Stimulated activated CD8-positive, alpha-beta memory T cell treated with anti-CD3 and anti-CD28 coated beads, Interleukin-4, amount 100 ng/mL, for 4 hours (primary cell): ENCODE results near the gene LRPPRC.

Experiments used
- DNase-seq, 2 donors: peaks; one replicate each; pipeline ENCODE4 v3.0.0-alpha.2; 2020; ENCODE audit warnings: low read depth in 2 of 2, low spot score in 1 of 2

The LRPPRC gene

DNA sequence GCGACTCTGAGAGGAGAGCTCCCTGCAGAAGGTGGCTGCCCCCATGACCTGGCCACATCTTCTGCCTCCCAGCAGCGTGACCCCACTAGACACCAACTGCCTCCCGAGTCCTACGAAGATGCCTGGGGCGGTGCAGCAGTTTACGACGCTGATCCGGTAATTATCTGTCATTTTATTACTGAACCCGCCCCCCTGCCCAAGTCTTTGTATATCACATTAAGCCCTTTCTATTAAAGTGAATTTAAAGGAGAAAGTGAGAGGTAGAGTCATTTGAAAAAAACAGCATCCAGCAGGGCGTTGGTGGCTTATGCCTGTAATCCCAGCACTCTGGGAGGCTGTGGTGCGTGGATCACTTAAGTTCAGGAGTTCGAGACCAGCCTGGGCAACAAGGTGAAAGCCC is 123.6 kb downstream of the LRPPRC start:
- no peak for DNase-seq

DNA sequence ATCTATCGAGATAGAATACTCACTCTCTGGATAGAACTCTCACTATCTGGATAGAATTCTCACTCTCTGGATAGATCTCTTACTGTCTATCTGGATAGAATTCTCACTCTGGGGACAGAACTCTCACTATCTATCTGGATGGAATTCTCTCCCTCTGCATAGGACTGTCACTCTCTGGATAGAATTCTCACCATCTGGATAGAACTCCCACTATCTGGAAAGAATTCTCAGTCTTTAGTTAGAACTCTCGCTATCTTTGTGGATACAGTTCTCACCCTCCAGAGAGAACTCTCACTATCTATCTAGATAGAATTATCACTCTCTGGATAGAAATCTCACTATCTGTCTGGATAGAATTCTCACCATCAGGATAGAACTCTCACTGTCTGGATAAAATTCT is 140.5 kb downstream of the LRPPRC start:
- DNase-seq, result no peak

DNA sequence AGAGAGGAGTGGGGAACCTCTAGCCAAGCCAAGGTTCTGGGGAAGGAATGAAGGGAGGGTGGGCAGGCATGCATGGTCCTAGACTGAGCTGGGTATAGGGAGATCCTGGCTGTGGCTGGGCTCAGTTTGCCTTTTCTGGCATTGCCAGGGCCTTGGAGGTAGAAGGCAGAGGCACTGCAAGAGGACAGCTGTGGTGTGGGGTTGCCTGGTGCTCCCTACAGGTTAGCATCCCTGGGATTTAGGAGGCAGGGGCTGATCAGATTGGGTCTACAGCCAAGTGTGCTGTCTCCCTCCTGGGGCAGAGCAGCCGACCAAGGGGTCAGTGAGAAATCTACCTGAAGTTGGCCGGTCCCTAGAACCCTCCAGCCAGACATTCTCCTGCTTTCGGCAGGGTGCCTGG is 141.1 kb downstream of the LRPPRC start:
- DNase-seq, result no peak

DNA sequence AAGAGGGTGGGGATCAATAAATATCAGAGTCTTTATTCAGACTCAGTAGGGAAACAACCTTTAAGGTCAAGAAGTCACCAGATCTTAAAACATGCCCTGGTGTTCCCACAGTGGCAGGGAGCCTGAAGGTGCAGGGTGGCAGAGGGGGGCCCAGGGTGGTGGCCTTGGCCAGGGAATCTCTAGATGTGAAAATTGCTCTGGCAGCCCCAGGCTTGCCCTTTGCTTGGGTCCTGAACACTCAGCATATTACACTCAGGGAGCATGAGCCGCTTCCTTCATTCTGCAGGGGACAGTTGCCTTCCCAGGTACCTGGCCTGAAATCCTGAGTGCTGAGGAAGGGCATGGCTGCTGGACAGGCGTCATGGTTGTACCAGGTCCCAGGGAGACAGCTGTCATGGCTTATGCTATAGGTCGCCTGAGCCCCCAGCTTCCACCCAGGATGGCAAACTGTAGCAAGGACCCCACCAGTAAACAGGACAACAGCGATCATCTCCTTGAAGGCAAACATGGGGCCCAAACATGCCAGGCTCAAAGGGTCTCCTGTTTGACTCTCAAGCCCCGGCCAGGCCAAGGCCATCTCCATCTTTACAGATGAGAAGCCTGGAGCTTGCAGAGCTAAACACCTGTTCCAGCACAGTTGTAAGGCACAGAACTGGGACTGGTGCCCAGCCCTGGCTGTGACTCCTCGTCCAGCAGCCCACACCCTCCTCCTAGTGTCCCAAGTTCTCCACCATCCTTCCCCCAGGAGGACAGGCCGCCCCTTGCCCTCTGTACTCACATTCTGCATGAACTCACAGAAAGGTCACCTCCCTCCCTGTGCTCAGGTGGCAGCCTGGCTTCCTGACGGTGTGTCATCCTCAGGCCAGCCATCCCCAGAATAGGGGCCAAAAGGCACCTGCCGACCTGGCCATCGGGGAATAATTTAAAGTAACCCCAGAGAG is 142.4 kb downstream of the LRPPRC start:
- no peak for DNase-seq

DNA sequence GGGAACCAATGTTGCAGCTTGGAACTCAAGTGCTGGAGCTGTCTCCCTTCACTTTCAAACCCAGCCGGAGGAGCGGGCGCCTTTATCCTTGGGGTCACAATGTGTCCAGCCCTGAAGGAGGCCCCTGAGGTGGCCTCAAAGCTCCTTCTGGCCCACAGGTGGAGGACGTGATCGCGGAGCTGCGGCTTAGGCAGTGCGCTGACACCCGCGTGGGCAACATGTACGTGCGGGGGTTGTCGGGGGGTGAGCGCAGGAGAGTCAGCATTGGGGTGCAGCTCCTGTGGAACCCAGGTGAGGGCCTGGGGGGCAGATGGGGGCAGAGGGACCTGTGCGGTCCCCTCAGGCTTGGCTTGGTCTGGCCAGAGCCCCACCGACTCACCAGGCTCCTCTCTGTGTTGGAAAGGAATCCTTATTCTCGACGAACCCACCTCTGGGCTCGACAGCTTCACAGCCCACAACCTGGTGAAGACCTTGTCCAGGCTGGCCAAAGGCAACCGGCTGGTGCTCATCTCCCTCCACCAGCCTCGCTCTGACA is 143.5 kb downstream of the LRPPRC start:
- no peak for DNase-seq

DNA sequence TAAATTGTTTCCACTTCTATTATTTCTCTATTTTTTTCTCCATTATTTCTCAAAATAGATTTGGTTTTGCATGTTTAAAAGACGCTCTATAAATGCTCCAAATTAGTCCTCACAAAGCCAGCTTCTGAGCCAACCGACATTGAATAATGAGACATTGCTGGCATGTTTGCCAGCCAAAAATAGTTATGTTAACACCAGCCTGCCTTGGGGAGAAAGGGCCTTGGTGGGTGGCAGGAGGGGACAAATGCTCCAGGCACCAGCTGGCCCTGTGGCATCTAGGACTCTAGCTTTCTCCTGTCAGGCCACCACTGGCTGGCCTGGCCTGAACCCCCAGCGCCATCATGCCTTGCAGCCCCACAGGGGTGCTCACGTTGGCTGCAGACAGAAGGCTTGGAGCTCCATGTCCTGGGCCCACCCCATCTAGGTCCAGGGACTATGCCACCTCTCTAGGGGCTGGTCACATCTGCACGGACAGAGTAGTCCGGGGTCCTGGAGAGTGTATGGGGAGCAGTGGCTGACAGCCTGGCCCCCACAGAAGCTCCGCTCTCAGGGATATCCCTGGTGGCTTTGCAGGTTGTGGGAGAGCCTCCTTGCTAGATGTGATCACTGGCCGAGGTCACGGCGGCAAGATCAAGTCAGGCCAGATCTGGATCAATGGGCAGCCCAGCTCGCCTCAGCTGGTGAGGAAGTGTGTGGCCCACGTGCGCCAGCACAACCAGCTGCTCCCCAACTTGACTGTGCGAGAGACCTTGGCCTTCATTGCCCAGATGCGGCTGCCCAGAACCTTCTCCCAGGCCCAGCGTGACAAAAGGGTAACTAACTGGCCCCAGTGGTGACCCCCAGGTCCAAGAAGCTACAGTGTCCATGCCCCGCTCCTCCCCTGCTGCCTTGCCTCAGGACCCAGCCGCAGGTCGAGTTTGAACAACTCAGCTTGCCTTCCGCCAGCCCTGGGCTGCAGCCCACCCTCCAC is 144.5 kb downstream of the LRPPRC start:
- DNase-seq, result no peak

DNA sequence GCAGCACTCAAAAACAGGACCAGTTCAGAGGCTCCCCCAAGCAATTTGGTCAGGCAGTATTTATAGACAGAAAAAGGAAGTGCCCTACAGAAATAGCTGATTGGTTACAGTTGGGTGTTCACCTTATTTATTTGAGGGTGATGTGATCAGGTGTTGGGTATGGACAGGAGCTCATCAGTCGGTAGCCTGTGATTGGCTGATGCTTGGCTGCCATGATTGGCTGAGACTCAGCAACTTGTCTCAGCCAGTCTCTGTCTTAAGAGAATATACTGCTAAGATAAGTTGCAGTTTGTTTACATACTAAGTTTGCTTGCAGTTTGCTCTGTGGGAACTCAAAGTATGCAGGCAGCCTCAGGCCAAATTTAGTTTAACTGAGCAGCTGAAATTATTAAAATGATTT is 147.6 kb downstream of the LRPPRC start:
- no peak for DNase-seq

DNA sequence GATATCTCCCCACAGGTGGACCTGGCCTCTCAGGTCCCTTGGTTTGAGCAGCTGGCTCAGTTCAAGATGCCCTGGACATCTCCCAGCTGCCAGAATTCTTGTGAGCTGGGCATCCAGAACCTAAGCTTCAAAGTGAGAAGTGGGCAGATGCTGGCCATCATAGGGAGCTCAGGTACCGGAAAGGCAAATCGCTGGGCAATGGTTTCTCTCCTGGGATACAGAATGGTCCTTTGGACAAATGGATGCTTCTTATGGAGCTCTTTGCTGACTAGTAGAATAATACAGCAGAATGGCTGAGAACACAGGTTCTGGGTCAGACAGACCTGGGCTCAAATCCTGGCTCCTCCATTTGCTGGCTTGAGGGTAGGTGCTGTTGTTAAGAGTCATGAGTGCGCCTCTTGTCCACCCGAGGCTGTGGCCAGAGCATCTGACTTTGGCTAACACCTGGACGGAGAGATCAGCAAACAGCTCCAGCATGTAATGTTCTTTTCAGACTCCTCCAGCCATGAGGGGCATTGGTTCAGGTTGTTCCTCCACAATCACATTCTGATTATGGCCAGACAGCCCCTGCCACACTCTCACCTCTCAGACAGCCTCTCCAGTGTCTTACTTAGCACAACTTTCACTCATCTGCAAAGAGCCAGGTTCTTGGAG is 149.5 kb downstream of the LRPPRC start:
- DNase-seq, result no peak

DNA sequence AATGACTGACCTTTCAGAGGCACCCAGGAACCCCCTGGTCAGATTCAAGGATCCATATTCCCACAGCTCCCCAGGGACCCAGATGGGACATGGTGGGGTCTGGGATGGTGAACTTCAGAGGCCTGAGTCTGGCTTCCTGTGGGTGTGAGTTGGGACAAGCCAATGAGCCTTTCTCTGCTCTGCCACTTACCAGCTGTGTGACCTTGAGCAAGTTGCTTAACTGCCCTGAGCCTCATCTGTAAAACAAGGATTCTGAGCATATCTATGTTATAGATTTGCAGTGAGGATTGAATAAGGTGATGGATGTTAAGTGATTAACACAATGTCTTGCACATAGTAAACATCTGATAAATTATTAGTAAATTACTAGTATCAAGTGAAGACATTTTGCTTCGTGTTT is 150.6 kb downstream of the LRPPRC start:
- DNase-seq, result no peak

DNA sequence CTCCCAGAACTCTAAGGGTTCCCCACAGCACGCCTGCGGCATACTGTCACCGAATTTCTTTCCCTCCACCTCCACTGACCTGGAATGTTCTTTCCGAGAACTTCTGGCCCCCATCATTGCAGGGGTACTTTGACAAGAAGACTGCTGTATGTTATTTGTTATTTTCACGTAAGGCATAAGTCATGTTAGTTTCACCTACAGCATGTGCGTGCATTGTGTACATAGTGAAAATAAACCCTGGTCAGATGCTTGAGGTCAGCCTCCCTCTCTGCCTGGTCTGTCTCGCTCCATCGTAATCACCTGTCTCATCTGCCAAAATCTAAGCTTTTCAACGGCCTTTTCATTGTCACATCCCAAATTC is 152.9 kb downstream of the LRPPRC start:
- DNase-seq, result no peak

DNA sequence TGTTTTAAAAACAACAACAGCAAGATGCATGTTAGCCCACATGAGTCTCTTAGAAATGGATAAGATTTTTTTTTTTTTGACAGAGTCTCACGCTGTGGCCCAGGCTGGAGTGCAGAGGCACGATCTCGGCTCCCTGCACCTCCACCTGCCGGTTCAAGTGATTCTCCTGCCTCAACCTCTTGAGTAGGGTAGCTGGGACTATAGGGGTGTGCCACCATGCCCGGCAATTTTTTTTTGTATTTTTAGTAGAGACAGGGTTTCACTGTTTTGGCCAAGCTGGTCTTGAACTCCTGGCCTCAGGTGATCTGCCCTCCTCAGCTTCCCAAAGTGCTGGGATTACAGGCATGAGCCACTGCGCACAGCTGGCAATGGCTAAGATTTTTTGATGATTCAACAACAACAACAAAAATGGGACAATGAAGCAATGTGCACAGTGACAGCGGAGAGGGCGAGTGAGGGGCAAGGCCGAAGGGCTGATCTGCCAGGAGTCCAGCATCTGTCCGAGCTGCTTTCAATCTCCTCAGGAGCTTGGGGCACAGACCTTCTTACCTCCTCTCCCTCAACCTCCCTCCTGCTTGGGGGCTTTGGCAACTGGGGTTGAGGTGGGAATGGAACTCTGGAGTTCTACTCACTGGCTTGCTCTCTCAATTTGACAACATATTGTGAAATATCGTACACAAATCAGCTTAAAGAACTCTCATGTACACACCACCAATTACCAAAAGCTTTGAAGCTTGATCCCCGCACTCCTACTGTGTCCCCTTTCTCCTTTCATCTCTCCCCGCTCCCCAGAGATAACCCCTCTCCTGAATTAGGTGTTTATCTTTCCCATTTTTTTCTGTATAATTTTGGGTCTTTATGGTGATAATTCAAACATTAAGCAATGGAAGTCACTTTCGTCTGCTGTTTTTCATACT is 153.6 kb downstream of the LRPPRC start:
- DNase-seq, result no peak

DNA sequence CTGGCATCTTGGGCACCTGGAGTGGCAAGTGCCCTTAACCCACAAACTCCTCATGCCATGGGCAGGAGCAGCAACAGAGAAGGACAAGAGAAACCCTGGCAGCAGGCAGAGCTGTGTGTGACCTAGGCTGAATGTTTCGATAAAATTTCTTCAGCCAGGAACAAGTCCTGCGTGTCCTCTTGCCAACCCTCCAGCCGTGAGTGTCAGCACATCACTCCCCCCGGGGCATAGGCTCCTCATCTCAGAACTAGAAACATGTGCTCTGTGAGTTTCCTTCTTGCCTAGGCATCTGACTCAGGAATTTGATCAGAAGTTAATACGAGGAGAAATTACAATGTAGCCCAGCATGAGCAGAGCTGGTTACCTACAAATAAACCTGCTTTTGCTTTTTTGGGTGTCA is 154.8 kb downstream of the LRPPRC start:
- DNase-seq, result no peak

DNA sequence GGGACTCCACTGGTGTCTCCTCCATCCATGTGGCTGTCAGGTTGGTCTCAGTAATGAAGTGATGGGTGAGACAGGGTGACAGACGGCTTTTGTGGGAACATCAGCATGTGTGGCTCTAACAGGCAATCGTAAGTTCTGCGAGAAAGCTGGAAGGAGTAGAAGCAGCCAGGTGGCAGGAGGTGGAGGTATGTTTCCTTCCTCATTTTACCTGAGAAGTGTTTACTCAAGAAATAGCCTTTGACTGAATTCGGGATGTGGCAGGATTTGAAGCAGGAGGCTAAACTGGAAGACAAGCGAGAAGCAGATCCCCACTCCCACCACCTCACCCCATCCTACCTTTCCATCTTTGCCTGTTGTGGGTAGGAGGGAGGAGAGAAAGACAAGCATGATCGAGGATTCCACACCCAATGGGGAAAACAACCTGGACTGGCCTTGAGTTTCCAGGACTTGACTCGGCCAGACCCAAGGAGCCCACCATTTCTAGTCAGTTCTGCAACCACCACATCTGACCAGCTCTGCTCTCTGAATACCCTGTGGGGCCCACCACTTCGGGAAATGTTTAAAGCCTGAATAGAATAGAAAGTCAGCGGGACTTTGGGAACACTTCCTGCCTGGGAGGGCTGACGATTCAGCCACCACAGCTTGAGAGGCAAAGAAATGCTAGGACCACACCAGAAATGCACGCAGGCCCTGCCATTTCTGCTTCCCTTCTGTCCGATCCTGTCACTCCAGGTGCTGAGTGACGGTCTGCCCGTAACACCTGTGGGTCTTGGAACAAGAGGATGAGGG is 155.8 kb downstream of the LRPPRC start:
- DNase-seq, result no peak

DNA sequence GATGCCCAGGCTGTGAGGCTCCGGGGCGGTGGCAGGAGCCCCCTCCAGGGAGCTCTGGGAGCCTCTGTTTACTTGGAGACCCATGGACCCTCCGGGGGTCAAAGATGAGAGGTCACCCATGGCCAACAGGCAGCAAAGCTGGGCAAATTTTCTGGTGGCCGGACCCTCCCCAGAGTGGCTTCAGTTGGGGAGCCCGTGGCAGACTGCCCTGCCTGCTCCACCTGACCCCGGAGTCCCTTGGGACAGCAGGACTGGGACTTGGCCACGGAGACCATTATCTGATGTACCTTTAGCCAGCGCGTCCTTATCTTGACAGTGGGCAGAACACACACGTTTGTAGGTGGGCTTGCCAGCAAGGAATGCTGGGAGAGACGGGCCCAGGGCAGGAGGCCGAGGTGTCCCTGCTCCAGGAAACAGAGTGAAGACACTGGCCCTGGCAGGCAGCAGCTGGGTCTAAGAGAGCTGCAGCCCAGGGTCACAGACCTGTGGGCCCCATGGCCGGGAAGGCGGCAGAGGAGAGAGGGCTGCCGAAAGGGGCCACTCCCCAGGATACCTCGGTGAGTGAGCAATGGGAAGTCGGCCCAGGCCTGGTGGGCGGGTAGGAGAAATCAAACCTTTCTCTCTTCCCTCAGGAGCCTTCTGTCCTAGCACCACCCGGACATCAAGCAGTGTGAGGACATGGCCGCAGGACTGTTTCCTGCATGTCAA is 157.1 kb downstream of the LRPPRC start, which contains the start of the genes ABCG5 and ABCG8:
TSS of gene ABCG5 (minus strand) at position 280 of the 708 bp plus-strand sequence. CDS start at position 120, 160 bp downstream.
TSS of gene ABCG8 (plus strand) at position 412 of the 708 bp plus-strand sequence. CDS start at position 495, 83 bp downstream.
- DNase-seq, result no peak

DNA sequence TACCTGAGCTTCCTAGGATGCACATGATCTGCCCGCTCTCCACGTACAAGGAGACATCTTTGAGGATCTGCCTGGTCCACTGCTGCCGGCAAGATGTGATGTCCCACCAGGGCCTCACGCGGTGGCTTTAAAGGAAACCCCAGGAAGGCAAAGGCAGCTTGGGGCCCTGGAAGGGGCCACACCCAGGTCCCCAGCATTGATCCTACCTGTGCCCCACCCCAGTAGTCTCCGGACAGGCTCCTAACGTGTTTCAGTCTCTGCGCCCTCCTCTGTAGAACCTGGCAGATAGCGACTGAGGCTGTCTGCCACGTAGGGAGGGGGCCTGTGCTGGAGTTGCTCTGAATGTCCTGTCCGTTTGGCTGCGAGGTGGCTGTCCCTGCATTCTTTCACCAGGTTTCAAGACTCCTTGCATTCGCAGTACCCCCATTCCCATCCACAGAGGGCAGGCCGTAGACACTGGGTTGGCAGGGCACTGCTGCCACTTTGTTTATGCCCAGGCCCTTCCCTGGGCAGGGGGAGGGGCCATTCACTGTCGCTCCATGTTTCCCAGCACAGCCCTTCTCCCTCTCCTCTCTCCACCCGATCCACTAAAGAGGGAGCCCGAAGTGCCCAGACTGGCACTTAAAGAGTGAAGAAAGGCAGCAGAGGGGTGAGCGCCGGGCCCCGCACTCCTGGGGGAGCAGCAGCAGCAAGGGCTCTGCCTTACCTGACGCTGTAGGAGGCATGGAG is 157.8 kb downstream of the LRPPRC start:
- DNase-seq, result no peak

DNA sequence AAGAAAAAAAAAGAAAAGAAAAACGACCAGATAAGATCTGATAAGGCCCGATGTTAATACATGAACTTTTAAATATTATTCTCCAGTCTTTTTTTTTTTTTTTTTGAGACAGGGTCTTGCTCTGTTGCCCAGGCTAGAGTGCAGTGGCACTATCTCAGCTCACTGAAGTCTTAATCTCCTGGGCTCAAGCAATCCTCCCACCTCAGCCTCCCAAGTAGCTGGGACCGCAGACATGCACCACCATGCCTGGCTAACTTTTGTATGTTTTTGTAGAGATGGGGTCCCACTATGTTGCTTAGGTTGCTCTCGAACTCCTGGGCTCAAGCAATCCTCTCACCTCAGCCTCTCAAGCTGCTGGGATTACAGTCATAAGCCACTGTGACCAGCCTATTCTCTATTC is 158.8 kb downstream of the LRPPRC start:
- no peak for DNase-seq
